ENCODE data around the gene KATNIP. TPM values are rescaled to one million over a fixed set of nuclear protein-coding genes. Genes with fewer than 3 reads are reported as not detected.

KATNIP gene
- total RNA-seq, 1 experiment from 2014 or later = 8.3 TPM

- Histone ChIP-seq H3K27me3 (ENCODE audit: control insufficient read depth, insufficient read depth, low read length) (no peaks in the 10 kb centered on the region), H3K36me3 (replicated peaks; ENCODE audit: control insufficient read depth, insufficient read depth, low read length) (peaks cover 18% of the 10 kb centered on the region), H3K4me3 (ENCODE audit: insufficient read depth, low read depth, low read length) (no peak overlapping the region)
- DNase-seq = no peak
Observed at GRCh38 chr16:27522173-27522707, 27.7 kb upstream of the KATNIP start.

GRCh38 chr16:27526180-27526579 lies 23.8 kb upstream of the KATNIP start:
- no peaks in the 10 kb centered on the region for H3K27me3 ChIP-seq (ENCODE audit: control insufficient read depth, insufficient read depth, low read length)
- H3K4me3 ChIP-seq (ENCODE audit: insufficient read depth, low read depth, low read length) = no peak overlapping the region
- no peak for DNase-seq
- H3K36me3 ChIP-seq (replicated peaks; ENCODE audit: control insufficient read depth, insufficient read depth, low read length) = peaks cover 37% of the 10 kb centered on the region

- Histone ChIP-seq H3K4me3 (ENCODE audit: insufficient read depth, low read depth, low read length) (no peak overlapping the region), H3K36me3 (replicated peaks; ENCODE audit: control insufficient read depth, insufficient read depth, low read length) (peaks cover 44% of the 10 kb centered on the region), H3K27me3 (ENCODE audit: control insufficient read depth, insufficient read depth, low read length) (no peaks in the 10 kb centered on the region)
- DNase-seq = no peak
Observed at GRCh38 chr16:27528294-27528693, 21.6 kb upstream of the KATNIP start.

GRCh38 chr16:27529962-27530361 lies 20.0 kb upstream of the KATNIP start:
- Histone ChIP-seq H3K36me3 (replicated peaks; ENCODE audit: control insufficient read depth, insufficient read depth, low read length) (peaks cover 41% of the 10 kb centered on the region), H3K4me3 (ENCODE audit: insufficient read depth, low read depth, low read length) (no peak overlapping the region), H3K27me3 (ENCODE audit: control insufficient read depth, insufficient read depth, low read length) (no peaks in the 10 kb centered on the region)
- no peak for DNase-seq

- H3K4me3 ChIP-seq (ENCODE audit: insufficient read depth, low read depth, low read length) = no peak overlapping the region
- peaks cover 42% of the 10 kb centered on the region for H3K36me3 ChIP-seq (replicated peaks; ENCODE audit: control insufficient read depth, insufficient read depth, low read length)
- no peaks in the 10 kb centered on the region for H3K27me3 ChIP-seq (ENCODE audit: control insufficient read depth, insufficient read depth, low read length)
- DNase-seq = no peak
Observed at GRCh38 chr16:27531186-27531585, 18.8 kb upstream of the KATNIP start.

- Histone ChIP-seq H3K27me3 (ENCODE audit: control insufficient read depth, insufficient read depth, low read length) (no peaks in the 10 kb centered on the region), H3K36me3 (replicated peaks; ENCODE audit: control insufficient read depth, insufficient read depth, low read length) (peaks cover 45% of the 10 kb centered on the region), H3K4me3 (ENCODE audit: insufficient read depth, low read depth, low read length) (no peak overlapping the region)
- DNase-seq = no peak
Observed at GRCh38 chr16:27531826-27532800, 17.8 kb upstream of the KATNIP start.

- H3K27me3 ChIP-seq (ENCODE audit: control insufficient read depth, insufficient read depth, low read length) = no peaks in the 10 kb centered on the region
- H3K4me3 ChIP-seq (ENCODE audit: insufficient read depth, low read depth, low read length) = no peak overlapping the region
- peaks cover 46% of the 10 kb centered on the region for H3K36me3 ChIP-seq (replicated peaks; ENCODE audit: control insufficient read depth, insufficient read depth, low read length)
- no peak for DNase-seq
Observed at GRCh38 chr16:27534256-27534655, 15.7 kb upstream of the KATNIP start.

- Histone ChIP-seq H3K4me3 (ENCODE audit: insufficient read depth, low read depth, low read length) (no peak overlapping the region), H3K27me3 (ENCODE audit: control insufficient read depth, insufficient read depth, low read length) (no peaks in the 10 kb centered on the region), H3K36me3 (replicated peaks; ENCODE audit: control insufficient read depth, insufficient read depth, low read length) (peaks cover 44% of the 10 kb centered on the region)
- no peak for DNase-seq
Observed at GRCh38 chr16:27538528-27538927, 11.4 kb upstream of the KATNIP start.

- Histone ChIP-seq H3K4me3 (ENCODE audit: insufficient read depth, low read depth, low read length) (no peak overlapping the region), H3K36me3 (replicated peaks; ENCODE audit: control insufficient read depth, insufficient read depth, low read length) (peaks cover 48% of the 10 kb centered on the region), H3K27me3 (ENCODE audit: control insufficient read depth, insufficient read depth, low read length) (no peaks in the 10 kb centered on the region)
- no peak for DNase-seq
Observed at GRCh38 chr16:27539120-27539519, 10.8 kb upstream of the KATNIP start.

- Histone ChIP-seq H3K36me3 (replicated peaks; ENCODE audit: control insufficient read depth, insufficient read depth, low read length) (peaks cover 52% of the 10 kb centered on the region), H3K4me3 (ENCODE audit: insufficient read depth, low read depth, low read length) (no peak overlapping the region), H3K27me3 (ENCODE audit: control insufficient read depth, insufficient read depth, low read length) (no peaks in the 10 kb centered on the region)
- no peak for DNase-seq
Observed at GRCh38 chr16:27539636-27540035, 10.3 kb upstream of the KATNIP start.

- Histone ChIP-seq H3K4me3 (ENCODE audit: insufficient read depth, low read depth, low read length) (no peak overlapping the region), H3K27me3 (ENCODE audit: control insufficient read depth, insufficient read depth, low read length) (no peaks in the 10 kb centered on the region), H3K36me3 (replicated peaks; ENCODE audit: control insufficient read depth, insufficient read depth, low read length) (peaks cover 41% of the 10 kb centered on the region)
- DNase-seq = no peak
Observed at GRCh38 chr16:27543801-27544200, 6.1 kb upstream of the KATNIP start.

- no peak for DNase-seq
- Histone ChIP-seq H3K27me3 (ENCODE audit: control insufficient read depth, insufficient read depth, low read length) (no peaks in the 10 kb centered on the region), H3K36me3 (replicated peaks; ENCODE audit: control insufficient read depth, insufficient read depth, low read length) (peaks cover 36% of the 10 kb centered on the region), H3K4me3 (ENCODE audit: insufficient read depth, low read depth, low read length) (no peak overlapping the region)
Observed at GRCh38 chr16:27544671-27545070, 5.3 kb upstream of the KATNIP start.

- Histone ChIP-seq H3K4me3 (ENCODE audit: insufficient read depth, low read depth, low read length) (no peak overlapping the region), H3K27me3 (ENCODE audit: control insufficient read depth, insufficient read depth, low read length) (no peaks in the 10 kb centered on the region), H3K36me3 (replicated peaks; ENCODE audit: control insufficient read depth, insufficient read depth, low read length) (peaks cover 25% of the 10 kb centered on the region)
- no peak for DNase-seq
Observed at GRCh38 chr16:27547134-27547533, 2.8 kb upstream of the KATNIP start.

- Histone ChIP-seq H3K4me3 (ENCODE audit: insufficient read depth, low read depth, low read length) (no peak overlapping the region), H3K27me3 (ENCODE audit: control insufficient read depth, insufficient read depth, low read length) (no peaks in the 10 kb centered on the region), H3K36me3 (replicated peaks; ENCODE audit: control insufficient read depth, insufficient read depth, low read length) (peaks cover 21% of the 10 kb centered on the region)
- no peak for DNase-seq
Observed at GRCh38 chr16:27547851-27548250, 2.1 kb upstream of the KATNIP start.

- Histone ChIP-seq H3K36me3 (replicated peaks; ENCODE audit: control insufficient read depth, insufficient read depth, low read length) (peaks cover 11% of the 10 kb centered on the region), H3K27me3 (ENCODE audit: control insufficient read depth, insufficient read depth, low read length) (no peaks in the 10 kb centered on the region), H3K4me3 (ENCODE audit: insufficient read depth, low read depth, low read length) (peak overlapping the region; percentile 89)
- peak; percentile 86 for DNase-seq
Observed at GRCh38 chr16:27549464-27549745, 539 bp upstream of the KATNIP start.

Measured in H7 (cell line).